ENCODE results near the gene FKBP2.
A peak's percentile ranks its signal among the peaks of the same experiment; 100 is the strongest.

Gene FKBP2

DNA sequence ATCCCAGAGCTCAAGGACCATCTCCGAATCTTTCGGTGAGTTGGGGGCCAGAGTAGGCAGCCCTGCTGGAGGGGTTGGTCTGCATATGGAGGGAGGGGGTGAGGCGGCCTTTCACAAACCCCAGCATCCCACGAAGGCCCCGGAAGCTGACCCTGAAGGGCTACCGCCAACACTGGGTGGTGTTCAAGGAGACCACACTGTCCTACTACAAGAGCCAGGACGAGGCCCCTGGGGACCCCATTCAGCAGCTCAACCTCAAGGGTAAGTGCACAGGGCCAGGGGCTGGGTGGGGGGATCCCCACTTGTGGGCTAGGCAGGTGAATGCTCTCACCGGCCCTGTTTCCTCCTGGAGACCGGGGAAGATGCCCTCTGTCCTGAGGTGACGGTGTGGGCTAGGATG is 21.1 kb upstream of the FKBP2 start:
- DNase-seq, result no peak

DNA sequence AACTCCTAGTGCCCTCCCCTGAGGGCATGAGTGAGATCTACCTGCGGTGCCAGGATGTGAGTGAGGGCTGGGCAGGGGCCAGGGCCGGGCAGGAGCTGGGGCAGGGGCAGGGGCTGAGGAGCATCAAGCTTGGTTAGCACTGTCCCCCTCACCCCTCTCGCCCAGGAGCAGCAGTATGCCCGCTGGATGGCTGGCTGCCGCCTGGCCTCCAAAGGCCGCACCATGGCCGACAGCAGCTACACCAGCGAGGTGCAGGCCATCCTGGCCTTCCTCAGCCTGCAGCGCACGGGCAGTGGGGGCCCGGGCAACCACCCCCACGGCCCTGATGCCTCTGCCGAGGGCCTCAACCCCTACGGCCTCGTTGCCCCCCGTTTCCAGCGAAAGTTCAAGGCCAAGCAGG is 20.6 kb upstream of the FKBP2 start:
- no peak for DNase-seq

DNA sequence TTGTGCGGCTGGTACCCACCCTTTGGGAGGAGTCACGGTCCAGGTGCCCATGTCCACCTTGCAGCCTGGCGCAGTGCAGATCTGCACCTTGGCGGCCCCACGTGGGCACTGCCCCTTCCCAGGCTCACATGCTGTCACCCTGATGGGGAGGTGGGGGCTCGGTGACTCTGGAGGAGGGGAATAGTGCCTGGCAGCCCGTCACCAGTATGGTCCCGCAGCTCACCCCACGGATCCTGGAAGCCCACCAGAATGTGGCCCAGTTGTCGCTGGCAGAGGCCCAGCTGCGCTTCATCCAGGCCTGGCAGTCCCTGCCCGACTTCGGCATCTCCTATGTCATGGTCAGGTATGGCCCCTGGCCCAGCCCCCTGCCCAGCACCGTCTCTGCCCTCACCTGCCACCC is 20.1 kb upstream of the FKBP2 start:
- DNase-seq, result no peak

DNA sequence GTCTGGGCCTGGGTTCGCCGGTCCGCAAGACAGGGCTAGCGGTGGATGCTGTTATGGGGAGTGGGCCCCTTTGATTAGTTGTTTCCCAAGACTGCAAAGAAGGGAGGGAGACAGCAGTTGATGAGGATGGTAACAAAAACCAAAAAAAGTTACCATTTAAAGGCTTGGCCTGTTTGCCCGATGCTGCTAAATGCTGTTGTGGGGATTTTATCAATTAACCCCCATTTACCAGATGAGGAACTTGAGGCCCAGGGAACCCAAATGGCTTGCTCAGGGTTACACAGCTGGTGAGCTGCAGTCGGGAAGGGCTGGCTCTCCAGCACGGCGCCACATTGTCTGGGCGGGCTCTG is 18.3 kb upstream of the FKBP2 start:
- no peak for DNase-seq

DNA sequence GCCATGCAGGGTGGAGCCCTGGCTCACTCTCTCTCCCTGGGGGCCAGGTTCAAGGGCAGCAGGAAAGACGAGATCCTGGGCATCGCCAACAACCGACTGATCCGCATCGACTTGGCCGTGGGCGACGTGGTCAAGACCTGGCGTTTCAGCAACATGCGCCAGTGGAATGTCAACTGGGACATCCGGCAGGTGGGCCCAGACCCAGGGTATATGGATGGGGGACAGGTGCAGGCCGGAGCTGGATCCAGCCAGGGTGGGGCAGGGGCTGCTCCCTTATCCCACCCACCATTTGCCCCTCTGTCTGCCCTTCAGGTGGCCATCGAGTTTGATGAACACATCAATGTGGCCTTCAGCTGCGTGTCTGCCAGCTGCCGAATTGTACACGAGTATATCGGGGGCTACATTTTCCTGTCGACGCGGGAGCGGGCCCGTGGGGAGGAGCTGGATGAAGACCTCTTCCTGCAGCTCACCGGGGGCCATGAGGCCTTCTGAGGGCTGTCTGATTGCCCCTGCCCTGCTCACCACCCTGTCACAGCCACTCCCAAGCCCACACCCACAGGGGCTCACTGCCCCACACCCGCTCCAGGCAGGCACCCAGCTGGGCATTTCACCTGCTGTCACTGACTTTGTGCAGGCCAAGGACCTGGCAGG is 17.8 kb upstream of the FKBP2 start:
- DNase-seq, result no peak

DNA sequence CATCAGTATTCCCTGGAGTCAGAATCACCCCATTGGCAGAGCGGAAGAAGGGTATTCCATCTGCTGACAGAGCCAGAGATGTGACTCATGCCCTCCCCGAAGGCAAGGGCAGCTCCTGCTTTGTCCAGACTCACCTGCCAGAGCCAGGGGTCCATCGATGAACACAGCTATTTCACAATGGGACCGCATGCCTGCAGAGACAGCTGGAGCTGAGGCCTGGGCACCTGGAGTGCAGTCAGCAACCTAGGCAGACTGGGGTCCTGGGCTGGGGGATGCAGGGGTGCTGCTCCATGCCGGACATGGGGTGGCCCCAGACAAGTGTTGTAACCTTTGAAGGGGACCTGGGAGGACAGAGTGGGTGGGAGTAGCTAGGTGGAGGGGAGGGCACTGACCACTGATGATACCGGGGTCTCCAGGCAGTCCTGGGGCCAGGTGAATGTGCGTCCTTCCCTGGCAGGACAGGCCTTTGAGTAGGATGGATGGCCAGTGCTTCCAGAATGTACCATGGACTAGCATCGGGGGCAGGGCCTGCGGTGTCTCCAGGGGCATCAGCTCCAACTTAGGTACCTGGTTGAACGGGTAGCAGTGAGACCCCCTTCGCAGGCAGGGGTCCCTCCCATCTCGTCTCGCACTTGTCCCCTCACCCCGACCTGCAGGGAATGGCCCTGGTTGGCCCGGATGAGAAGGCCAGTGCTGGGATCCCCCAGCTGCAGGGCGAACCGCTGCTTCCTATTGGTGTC is 16.6 kb upstream of the FKBP2 start:
- DNase-seq, result no peak

DNA sequence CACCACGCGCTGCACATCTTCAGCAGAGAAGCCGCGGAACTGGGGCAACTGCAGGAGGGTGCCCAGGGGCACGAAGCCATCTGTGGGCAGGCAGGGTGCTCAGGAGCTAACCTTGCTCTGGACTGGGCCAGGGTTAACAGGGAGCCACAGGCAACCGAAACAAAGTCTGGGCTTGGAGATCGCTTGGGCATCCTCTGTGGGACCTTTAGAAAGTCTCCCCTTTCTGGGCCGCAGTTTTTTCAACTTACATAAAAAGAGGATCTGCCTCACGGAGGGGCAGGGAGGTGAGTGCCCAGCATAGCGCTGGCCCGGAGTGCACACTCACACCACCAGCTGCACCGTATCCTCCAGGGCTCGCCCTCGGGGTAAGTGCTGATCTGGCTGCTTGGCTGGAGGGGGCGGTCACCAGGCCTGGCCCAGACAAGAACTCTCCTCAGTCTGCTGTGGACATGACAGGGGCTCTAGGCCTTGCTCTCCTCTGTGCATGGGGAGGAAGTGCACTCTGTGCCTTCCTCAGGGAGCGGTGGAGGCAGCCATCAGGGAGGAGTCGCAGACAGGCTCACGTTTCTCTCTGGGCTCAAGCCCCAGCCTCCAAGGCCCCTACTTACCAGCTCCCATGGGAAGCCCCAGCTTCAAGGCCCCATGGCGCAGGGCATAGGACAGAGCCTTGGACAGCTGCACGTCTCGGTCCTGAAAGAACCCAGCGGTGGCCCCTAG is 15.8 kb upstream of the FKBP2 start:
- DNase-seq, result no peak

DNA sequence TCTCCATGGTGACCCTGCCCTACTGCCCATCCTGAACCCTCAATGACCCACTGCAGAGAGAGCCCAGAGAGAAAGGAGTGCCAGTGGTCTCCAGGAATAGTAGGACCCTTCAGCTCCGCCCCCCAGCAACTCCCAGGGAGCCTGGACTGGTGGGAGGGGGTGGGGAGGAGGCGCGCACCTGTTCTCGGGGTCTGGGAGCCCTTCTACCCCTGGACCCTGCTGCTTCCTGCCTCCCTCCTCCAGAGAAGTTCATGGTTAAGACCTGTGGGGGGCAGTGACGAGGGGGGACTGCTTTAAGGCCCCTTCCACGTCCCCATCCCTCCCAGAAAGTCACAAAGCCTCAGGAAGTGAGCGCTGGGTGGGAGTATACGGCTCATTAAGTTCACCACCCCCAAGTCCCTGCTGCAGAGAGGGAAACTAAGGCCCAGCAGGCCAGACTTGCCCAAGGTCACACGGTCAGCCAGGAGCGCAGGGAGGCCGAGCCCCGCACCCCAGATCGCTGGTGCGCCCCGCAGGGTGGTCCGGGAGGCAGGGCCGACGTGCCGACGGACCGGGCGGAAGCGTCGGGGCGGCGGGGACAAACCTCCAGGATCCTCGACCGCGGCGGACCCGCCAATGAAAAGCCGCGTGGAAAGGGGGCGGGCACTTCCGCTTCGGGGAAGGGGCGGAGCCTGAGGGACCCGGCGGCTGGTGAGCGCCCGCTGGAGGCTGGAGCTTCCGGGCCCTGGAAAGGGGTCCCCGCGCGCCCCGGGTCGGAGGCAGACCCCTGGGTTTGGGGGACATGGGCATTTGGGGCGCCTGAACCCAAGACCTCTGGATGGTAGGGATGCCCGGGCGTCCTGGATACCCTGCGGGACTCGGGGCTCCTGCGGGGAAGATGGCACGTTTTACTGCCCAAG is 15.0 kb upstream of the FKBP2 start, which contains the start of the genes NUDT22 and TRPT1:
Gene NUDT22 (plus strand): TSS at position 667 of the 899 bp plus-strand sequence. CDS start 379 bp downstream, outside the sequence.
Gene TRPT1 (minus strand): TSS at position 579 of the 899 bp plus-strand sequence. CDS start 326 bp downstream, at position 253.
- peak; percentile 90 for DNase-seq

DNA sequence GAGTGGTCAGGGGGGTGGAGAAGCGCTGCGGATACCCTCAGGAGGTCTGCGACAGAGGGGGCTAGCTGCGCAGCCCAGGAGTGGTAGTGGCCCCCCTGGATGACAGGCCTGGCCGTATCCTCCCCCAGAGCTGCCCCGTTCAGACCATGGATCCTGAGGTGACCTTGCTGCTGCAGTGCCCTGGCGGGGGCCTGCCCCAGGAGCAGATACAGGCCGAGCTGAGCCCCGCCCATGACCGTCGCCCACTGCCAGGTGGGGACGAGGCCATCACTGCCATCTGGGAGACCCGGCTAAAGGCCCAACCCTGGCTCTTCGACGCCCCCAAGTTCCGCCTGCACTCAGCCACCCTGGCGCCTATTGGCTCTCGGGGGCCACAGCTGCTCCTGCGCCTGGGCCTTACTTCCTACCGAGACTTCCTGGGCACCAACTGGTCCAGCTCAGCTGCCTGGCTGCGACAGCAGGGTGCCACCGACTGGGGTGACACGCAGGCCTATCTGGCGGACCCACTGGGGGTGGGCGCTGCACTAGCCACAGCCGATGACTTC is 14.3 kb upstream of the FKBP2 start:
- DNase-seq, result peak; percentile 48

DNA sequence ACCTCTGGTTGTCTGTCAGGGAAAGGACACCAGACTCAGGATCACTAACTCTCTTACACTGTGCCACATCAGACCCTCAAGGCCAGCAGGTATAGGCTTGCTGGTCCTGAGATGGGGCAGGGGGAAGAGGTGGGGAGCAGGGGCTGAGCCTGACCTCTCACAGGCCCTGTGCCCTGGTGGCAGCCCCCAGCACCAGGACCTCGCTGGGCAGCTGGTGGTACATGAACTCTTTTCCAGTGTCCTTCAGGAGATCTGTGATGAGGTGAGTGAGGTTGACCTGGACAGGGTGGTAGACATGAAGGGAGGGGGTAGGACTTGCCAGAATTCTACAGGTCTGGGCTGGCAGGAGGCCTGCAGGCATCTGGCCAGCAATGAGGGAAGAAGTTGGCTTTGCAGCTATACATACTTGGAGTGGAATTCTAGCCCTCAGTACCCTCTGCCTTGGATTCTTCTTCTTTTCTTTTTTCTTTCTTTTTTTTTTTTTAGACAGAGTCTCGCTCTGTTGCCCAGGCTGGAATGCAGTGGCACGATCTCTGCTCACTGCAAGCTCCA is 13.4 kb upstream of the FKBP2 start:
- DNase-seq, result no peak

DNA sequence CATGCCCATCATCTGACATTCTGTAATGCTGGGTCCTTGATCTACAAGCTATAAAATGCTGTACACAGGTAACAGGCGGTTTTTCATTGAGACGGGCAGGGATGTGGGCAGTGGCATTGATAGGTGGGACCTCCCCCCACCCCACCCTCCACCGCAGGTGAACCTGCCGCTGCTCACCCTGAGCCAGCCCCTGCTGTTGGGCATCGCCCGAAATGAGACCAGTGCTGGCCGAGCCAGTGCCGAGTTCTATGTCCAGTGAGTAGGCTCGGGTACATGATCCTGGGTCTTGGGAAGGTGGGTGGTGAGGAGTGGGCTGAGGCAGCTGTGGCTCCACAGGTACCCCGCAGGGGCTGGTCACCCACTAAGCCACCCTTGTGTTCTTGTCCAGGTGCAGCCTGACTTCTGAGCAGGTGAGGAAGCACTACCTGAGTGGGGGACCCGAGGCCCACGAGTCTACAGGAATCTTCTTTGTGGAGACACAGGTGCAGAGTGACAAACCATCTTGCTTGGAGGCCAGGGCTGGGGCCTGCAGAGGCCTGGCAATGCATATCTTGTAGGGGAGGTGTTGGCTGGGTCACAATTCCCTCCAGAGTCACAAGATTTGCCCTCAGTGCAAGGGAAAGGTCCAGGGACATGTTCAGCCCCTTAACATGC is 11.7 kb upstream of the FKBP2 start:
- no peak for DNase-seq

DNA sequence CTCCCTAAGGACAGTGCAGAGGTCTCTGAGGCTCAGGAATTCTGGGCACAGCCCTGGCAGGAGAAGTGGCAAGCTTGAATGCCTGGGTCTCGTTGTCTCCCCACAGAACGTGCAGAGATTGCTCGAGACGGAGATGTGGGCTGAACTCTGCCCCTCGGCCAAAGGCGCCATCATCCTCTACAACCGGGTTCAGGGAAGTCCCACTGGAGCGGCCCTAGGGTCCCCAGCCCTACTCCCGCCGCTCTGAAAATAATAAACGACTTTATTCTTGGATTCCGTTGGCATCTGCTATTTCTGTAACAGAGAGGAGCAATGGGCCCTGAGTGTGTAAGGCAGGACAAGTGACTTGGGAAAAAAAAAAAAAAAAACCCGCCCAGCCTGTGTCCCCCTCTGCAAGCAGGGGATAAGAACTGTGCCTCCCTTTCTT is 11.1 kb upstream of the FKBP2 start:
- no peak for DNase-seq

DNA sequence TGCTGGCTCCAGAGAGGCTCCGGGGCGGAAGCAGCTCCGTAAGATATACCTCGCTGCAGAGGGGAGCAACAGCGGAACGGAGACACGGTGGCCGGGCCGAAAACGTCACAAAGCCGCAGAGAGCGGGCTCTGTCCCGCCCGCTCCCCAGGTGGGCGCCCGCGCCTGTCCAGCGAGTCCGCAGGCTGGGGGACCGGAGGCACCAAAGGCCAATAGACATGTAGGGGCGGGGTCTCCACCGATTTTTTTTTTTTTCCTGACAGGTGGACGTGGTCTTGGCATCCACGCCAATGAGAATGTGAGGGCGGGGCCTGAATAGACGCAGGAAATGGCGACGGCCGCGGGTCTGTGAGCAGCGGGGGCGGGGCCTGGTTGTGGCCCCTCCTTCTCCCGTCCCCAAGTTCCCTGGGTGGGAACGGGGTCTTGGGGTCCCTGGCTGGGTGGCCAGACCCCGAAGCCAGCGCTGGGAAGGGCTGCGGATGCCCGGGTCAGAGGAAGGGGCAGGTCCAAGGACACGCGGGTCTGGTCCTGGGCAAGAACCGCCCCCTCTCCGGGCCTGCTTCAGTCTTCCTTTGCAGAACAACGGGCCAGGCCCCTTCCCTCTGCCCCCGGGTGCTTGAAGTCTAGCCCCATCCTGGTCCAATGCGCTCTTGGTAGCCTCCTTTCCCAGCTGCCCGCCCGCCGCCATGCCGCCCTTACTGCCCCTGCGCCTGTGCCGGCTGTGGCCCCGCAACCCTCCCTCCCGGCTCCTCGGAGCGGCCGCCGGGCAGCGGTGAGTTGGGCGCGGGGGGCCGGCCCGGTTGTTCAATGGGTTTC is 10.5 kb upstream of the FKBP2 start, which contains the start of gene DNAJC4:
Gene DNAJC4 (plus strand): TSS at position 378 of the 814 bp plus-strand sequence. CDS start 307 bp downstream, at position 685.
- DNase-seq, result peak; percentile 83

DNA sequence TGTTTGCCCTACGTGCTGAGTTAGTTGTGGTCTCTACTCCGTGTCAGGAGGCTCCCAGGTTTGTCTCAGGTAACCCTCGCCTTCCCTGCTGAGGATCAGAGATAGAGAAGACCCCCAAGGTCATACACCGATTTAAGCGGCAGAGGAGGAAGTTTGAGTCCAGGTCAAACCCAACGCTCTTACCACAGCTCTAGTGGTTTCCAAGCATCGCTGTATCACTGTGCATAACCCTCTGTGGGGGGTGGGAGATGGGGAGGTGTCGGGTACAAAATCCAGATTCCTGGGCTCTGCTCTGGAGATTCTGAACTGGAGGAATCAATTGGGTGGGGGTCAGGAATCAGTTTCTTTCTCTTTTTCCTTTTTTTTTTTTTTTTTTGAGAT is 9.9 kb upstream of the FKBP2 start:
- no peak for DNase-seq

DNA sequence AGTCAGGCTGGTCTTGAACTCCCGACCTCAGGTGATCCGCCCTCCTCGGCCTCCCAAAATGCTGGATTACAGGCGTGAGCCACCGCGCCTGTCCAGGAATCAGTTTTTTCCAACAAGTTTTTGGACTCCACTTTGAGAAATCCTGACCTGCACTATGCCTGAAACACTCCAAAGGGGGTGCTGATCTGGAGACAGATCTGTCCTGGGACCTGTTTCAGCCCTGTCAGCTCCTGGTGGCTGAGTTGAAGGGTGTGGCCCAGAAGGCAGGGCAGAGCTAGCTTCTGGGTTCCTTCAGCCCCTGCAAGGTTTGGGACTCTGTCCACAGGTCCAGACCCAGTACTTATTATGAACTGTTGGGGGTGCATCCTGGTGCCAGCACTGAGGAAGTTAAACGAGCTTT is 9.3 kb upstream of the FKBP2 start:
- DNase-seq, result no peak

DNA sequence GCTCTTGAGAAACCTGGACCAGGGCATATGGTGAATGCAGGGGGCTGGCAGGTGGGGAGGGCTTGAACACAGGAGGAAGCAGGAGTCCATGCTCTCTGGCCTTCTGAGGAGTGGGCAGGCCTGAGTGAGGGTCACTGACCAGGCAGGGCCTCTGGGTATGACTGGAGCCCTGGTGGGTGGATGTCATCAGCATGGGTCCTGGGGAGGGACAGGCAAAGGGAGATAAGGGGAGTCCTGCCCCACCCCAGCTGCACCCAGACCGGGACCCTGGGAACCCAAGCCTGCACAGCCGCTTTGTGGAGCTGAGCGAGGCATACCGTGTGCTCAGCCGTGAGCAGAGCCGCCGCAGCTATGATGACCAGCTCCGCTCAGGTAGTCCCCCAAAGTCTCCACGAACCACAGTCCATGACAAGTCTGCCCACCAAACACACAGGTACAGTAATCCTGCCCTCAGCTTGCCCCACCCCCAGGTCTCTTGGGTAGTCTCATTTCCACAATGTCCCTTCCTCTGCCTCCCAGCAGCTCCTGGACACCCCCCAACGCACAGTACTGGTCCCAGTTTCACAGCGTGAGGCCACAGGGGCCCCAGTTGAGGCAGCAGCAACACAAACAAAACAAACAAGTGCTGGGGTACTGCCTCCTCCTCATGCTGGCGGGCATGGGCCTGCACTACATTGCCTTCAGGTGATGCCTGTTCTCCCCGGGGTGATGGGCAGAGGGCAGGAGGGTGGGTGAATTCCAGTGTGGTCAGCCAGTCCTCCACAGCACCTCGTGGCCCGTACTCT is 8.5 kb upstream of the FKBP2 start:
- DNase-seq, result no peak

DNA sequence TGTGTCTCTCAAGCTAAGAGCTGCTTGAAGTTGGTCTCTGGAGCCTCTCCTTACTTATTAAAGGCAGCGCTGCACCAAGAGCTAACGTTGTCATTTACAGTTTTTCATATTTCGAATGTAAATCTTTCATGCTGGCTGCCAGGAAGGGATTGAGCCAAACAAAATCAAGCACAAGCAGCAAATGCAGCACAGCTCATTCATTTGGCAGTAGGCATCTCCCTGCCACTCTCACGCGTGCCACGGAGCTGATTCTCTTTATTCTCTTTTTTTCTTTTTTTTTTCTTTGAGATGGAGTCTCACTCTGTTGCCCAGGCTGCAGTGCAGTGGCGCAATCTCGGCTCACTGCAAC is 8.0 kb upstream of the FKBP2 start:
- DNase-seq, result no peak

DNA sequence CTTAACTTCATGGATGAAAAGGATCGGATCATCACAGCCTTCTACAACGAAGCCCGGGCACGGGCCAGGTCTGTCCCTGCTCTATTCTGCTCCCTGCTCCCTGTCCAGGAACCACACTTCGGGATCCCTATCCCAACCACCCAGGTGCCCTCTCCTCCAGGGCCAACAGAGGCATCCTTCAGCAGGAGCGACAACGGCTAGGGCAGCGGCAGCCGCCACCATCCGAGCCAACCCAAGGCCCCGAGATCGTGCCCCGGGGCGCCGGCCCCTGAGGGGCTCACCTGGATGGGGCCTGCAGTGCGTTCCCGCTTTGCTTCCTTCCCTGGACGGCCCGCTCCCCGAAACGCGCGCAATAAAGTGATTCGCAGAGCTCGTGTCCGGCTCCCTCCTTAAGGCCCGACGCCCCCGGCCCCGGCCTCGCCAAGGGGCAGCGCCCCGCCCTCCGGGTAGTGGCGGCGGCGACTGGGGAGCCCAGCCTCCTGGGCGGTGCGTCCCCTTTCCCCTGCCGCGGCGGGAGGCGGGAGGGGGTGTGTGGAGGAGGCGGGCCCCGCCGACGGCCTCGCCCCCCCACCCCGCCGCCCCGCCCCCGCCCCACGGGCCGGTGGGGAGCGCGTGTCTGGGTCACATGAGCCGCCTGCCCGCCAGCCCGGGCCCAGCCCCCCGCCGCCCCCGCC is 6.8 kb upstream of the FKBP2 start, which contains the start of gene VEGFB:
Gene VEGFB (plus strand): TSS at position 672 of the 674 bp plus-strand sequence. CDS start 250 bp downstream, outside the sequence.
- peak; percentile 68 for DNase-seq

Measured in activated effector memory CD4-positive, alpha-beta T cell treated with Interleukin-2 at 50 U/mL for 16 hours (primary cell).